ENCODE data around the gene EVA1B. TPM values are rescaled to one million over a fixed set of nuclear protein-coding genes. Genes with fewer than 3 reads are reported as not detected.
A peak's percentile ranks its signal among the peaks of the same experiment; 100 is the strongest.

The EVA1B gene
- total and polyA plus RNA-seq, 2 of the 4 experiments (the other 2 are of a cell fraction) = 49.8 to 64.6 TPM

- WGBS, 2 experiments (ENCODE audit: extremely low coverage in 2 of 2, insufficient read length in 1 of 2) = 100% methylated on average over 1 of the region's 7 CpGs; no CpG with 5 or more reads in 1 of the 2 experiments
- intact Hi-C loops (cut with micrococcal nuclease) (no loop called here), dilution Hi-C loops (cut with HindIII; ENCODE audit: low sequenced_read_pairs, unreplicated experiment) (no loop called here), in situ Hi-C loops (cut with MboI; ENCODE audit: low sequenced_read_pairs) (no loop called here)
- H4K20me1 ChIP-seq (ENCODE audit: insufficient read depth, low read length) = no peaks in the 10 kb centered on the region
- no peaks in the 10 kb centered on the region for H3K9me3 ChIP-seq (ENCODE audit: control insufficient read depth, insufficient read depth, low read length)
- H3K27ac ChIP-seq (ENCODE audit: insufficient read depth, low read length) = peak overlapping the region; percentile 91
- no TSS peak for BruUV-seq (replicated peaks)
- ChIA-PET POLR2A (ENCODE audit: unreplicated experiment) (no interaction called here), CTCF (no interaction called here)
- H3K4ac ChIP-seq (ENCODE audit: low read depth, low read length) = peak overlapping the region; percentile 100
- ATAC-seq (ENCODE audit: low read depth) = no peak
- H3K56ac ChIP-seq (ENCODE audit: extremely low read depth, insufficient read depth, low read length) = 0 out of 2 replicates have a peak overlapping the region, but pooled peaks have one; percentile 6
- peak overlapping the region; percentile 99 for H2BK5ac ChIP-seq (ENCODE audit: low read depth, low read length, poor library complexity, severe bottlenecking)
- H2AK9ac ChIP-seq (replicated peaks; ENCODE audit: low read depth, low read length, poor library complexity) = peak overlapping the region; percentile 90
- TF ChIP-seq MXI1 (IDR thresholded peaks at IDR 0.05; ENCODE audit: borderline replicate concordance, low read depth, low read length) (0 out of 2 replicates have a peak, but pooled peaks have one; percentile 27), FOS (IDR thresholded peaks at IDR 0.05; ENCODE audit: low read depth, low read length) (peak; percentile 37; the same call in 1 of the 2 replicates), RFX5 (IDR thresholded peaks at IDR 0.05; ENCODE audit: low read depth, low read length) (no peak)
- 0 out of 2 replicates have a peak overlapping the region, but pooled peaks have one; percentile 18 for H3K9ac ChIP-seq (ENCODE audit: low read depth, low read length)
- H2AK5ac ChIP-seq (ENCODE audit: low read depth, low read length) = peak overlapping the region; percentile 98
- H2BK20ac ChIP-seq (ENCODE audit: low read depth, low read length) = peak overlapping the region; percentile 93
- peak overlapping the region; percentile 100 for H4K91ac ChIP-seq (ENCODE audit: insufficient read depth, low read depth, low read length)
- H4K8ac ChIP-seq (ENCODE audit: low read depth in 2 of 2, low read length in 2 of 2) = peak overlapping the region; percentile 78 to 98; a peak in 2 of 4 replicates
- H3K9me1 ChIP-seq (ENCODE audit: insufficient read depth, low read length) = peaks cover 37% of the 10 kb centered on the region
- peaks cover 45% of the 10 kb centered on the region for H3K4me1 ChIP-seq (ENCODE audit: control insufficient read depth, insufficient read depth, low read length)
- H3K18ac ChIP-seq (ENCODE audit: low read depth, low read length) = peak overlapping the region; percentile 29; the same call in 1 of the 2 replicates
- H3K36me3 ChIP-seq (ENCODE audit: control insufficient read depth, insufficient read depth, low read length) = peaks cover 48% of the 10 kb centered on the region
- peak overlapping the region; percentile 43 for H4K5ac ChIP-seq (ENCODE audit: low read depth, low read length)
- no peak overlapping the region for H3K4me2 ChIP-seq (ENCODE audit: low read depth, low read length)
- peak overlapping the region; percentile 77; the same call in 1 of the 2 replicates for H3K23ac ChIP-seq (ENCODE audit: low read depth, low read length)
- DNase-seq = peak; percentile 64
- H3K27me3 ChIP-seq (ENCODE audit: control insufficient read depth, insufficient read depth, low read length) = no peaks in the 10 kb centered on the region
- H3K79me1 ChIP-seq (ENCODE audit: low read depth in 1 of 2, low read length in 2 of 2) = peaks cover 13 to 73% of the 10 kb centered on the region in 2 experiments; a peak in 3 of 4 replicates
- H2BK15ac ChIP-seq (ENCODE audit: low read depth, low read length) = peak overlapping the region; percentile 25; the same call in 1 of the 3 replicates
- peak overlapping the region; percentile 87 for H3K14ac ChIP-seq (replicated peaks; ENCODE audit: low read depth, low read length)
- peak overlapping the region; percentile 34 for H2AFZ ChIP-seq (replicated peaks; ENCODE audit: low read length, poor library complexity)
- no peak overlapping the region for H3K4me3 ChIP-seq (ENCODE audit: insufficient read depth, low read depth, low read length)
- H2BK120ac ChIP-seq (ENCODE audit: low read depth, low read length) = peak overlapping the region; percentile 99
Observed at GRCh38 chr1:36349241-36349671, 25.8 kb upstream of the EVA1B start.

Measured in IMR-90 (cell line).